Measurements from ENCODE around the gene CYS1.
"Not testable (repeated sequence)": the region's sequence is repeated elsewhere in the genome, so short reads cannot be mapped to it uniquely, and the experiment has no call there.

CYS1 gene

GRCh38 chr2:10013651-10014417 is 66.4 kb downstream of the CYS1 start:
- not testable (repeated sequence) for DNase-seq (ENCODE audit: low read depth in 2 of 2)

- no peak for DNase-seq (ENCODE audit: low read depth in 2 of 2)
These were observed 67.2 kb downstream of the CYS1 start for GRCh38 chr2:10012963-10013461.

GRCh38 chr2:10012366-10012962 is 67.7 kb downstream of the CYS1 start:
- DNase-seq (ENCODE audit: low read depth in 2 of 2), result not testable (repeated sequence)

- DNase-seq (ENCODE audit: low read depth in 2 of 2), result not testable (repeated sequence)
These were observed 68.4 kb downstream of the CYS1 start for GRCh38 chr2:10011606-10012325.

- DNase-seq (ENCODE audit: low read depth in 2 of 2), result not testable (repeated sequence)
These were observed 69.2 kb downstream of the CYS1 start for GRCh38 chr2:10010861-10011605.

- DNase-seq (ENCODE audit: low read depth in 2 of 2), result no peak
These were observed 70.1 kb downstream of the CYS1 start for GRCh38 chr2:10009811-10010781.

- DNase-seq (ENCODE audit: low read depth in 2 of 2), result no peak
These were observed 70.9 kb downstream of the CYS1 start for GRCh38 chr2:10009271-10009810.

GRCh38 chr2:10008809-10009176 is 71.4 kb downstream of the CYS1 start:
- no peak for DNase-seq (ENCODE audit: low read depth in 2 of 2)

- no peak for DNase-seq (ENCODE audit: low read depth in 2 of 2)
These were observed 72.0 kb downstream of the CYS1 start for GRCh38 chr2:10007921-10008808.

GRCh38 chr2:10007435-10007834 is 72.8 kb downstream of the CYS1 start:
- no peak for DNase-seq (ENCODE audit: low read depth in 2 of 2)
